Stimulated activated naive B cell treated with anti-CD40 and anti-IgM and Interleukin-4, amounts not matched to agents 10 μg/mL and 1 μg/mL and 100 μg/mL, for 72 hours (primary cell): ENCODE measurements around the gene GCC1.
"Not testable (repeated sequence)": the region's sequence is repeated elsewhere in the genome, so short reads cannot be mapped to it uniquely, and the experiment has no call there.

Experiments used
- ATAC-seq, 2 donors: fragments of 150-1000 bp; cut with Tn5 transposase; replicated peaks; 2 replicates each; pipeline ENCODE4 v1.10.0; 2021; ENCODE audit warnings: moderate library complexity in 1 of 2
- DNase-seq: peaks from one replicate; pipeline ENCODE4 v3.0.0; 2021
- H3K27ac Mint-ChIP-seq: one replicate; pipeline ENCODE4 v1.8.0; 2022; ENCODE audit warnings: mild to moderate bottlenecking, mixed read lengths
- H3K27me3 Mint-ChIP-seq, 2 donors: one replicate each; pipeline ENCODE4 v1.8.0; 2022; ENCODE audit warnings: mixed read lengths in 2 of 2
- H3K36me3 Mint-ChIP-seq, 2 donors: one replicate each; pipeline ENCODE4 v1.8.0; 2022; ENCODE audit warnings: mixed read lengths in 2 of 2, mild to moderate bottlenecking in 1 of 2
- H3K4me1 Mint-ChIP-seq, 2 donors: one replicate each; pipeline ENCODE4 v1.8.0; 2022; ENCODE audit warnings: mixed read lengths in 2 of 2, mild to moderate bottlenecking in 1 of 2
- H3K4me3 Mint-ChIP-seq, 2 donors: one replicate each; pipeline ENCODE4 v1.8.0; 2022; ENCODE audit warnings: mild to moderate bottlenecking in 2 of 2, mixed read lengths in 2 of 2, moderate library complexity in 1 of 2
- H3K9me3 Mint-ChIP-seq, 2 donors: one replicate each; pipeline ENCODE4 v1.8.0; 2022; ENCODE audit warnings: mixed read lengths in 2 of 2, mild to moderate bottlenecking in 1 of 2

Gene GCC1

GRCh38 chr7:127580612-127581011 lies 4.8 kb downstream of the GCC1 start:
- Mint-ChIP-seq H3K4me1 (peaks cover 35 to 54% of the 10 kb centered on the region in 2 donors), H3K4me3 (no peak overlapping the region), H3K9me3 (no peaks in the 10 kb centered on the region), H3K27ac (no peak overlapping the region), H3K36me3 (peaks cover 29 to 52% of the 10 kb centered on the region in 2 donors), H3K27me3 (no peaks in the 10 kb centered on the region)
- ATAC-seq, result no peak
- no peak for DNase-seq

GRCh38 chr7:127578711-127579275 lies 6.6 kb downstream of the GCC1 start:
- Mint-ChIP-seq H3K27ac (no peak overlapping the region), H3K9me3 (no peaks in the 10 kb centered on the region), H3K4me1 (peaks cover 24 to 41% of the 10 kb centered on the region in 2 donors), H3K27me3 (no peaks in the 10 kb centered on the region), H3K36me3 (peaks cover 42 to 61% of the 10 kb centered on the region in 2 donors), H3K4me3 (no peak overlapping the region)
- ATAC-seq (no peak), DNase-seq (no peak)

- Mint-ChIP-seq H3K9me3 (no peaks in the 10 kb centered on the region), H3K27me3 (no peaks in the 10 kb centered on the region), H3K36me3 (peaks cover 42 to 56% of the 10 kb centered on the region in 2 donors), H3K4me1 (peaks cover 19 to 35% of the 10 kb centered on the region in 2 donors), H3K27ac (no peak overlapping the region), H3K4me3 (no peak overlapping the region)
- DNase-seq (no peak), ATAC-seq (no peak)
These were observed 7.2 kb downstream of the GCC1 start for GRCh38 chr7:127578036-127578684.

- DNase-seq, result no peak
- Mint-ChIP-seq H3K36me3 (peaks cover 22 to 35% of the 10 kb centered on the region in 2 donors), H3K27ac (no peak overlapping the region), H3K27me3 (no peaks in the 10 kb centered on the region), H3K9me3 (no peaks in the 10 kb centered on the region), H3K4me3 (no peak overlapping the region), H3K4me1 (peaks cover 0 to 1% of the 10 kb centered on the region in 2 donors)
- no peak for ATAC-seq
These were observed 13.5 kb downstream of the GCC1 start for GRCh38 chr7:127571741-127572505.

- not testable (repeated sequence) for H3K27ac Mint-ChIP-seq, ATAC-seq, DNase-seq, H3K4me1 Mint-ChIP-seq, H3K4me3 Mint-ChIP-seq, H3K27me3 Mint-ChIP-seq, H3K9me3 Mint-ChIP-seq
- peaks cover 16 to 35% of the 10 kb centered on the region in 2 donors for H3K36me3 Mint-ChIP-seq
These were observed 17.4 kb downstream of the GCC1 start for GRCh38 chr7:127568034-127568433.

GRCh38 chr7:127566242-127566641 lies 19.2 kb downstream of the GCC1 start:
- Mint-ChIP-seq H3K27ac (no peak overlapping the region), H3K36me3 (peaks cover 13 to 34% of the 10 kb centered on the region in 2 donors)

GRCh38 chr7:127557803-127558202 lies 27.6 kb downstream of the GCC1 start:
- H3K27ac Mint-ChIP-seq, result no peak overlapping the region
- no peak for ATAC-seq
- H3K4me1 Mint-ChIP-seq, result no peaks in the 10 kb centered on the region
- no peak for DNase-seq
- no peak overlapping the region for H3K4me3 Mint-ChIP-seq
- peaks cover 4 to 10% of the 10 kb centered on the region in 2 donors for H3K27me3 Mint-ChIP-seq
- H3K9me3 Mint-ChIP-seq, result peaks cover 0 to 6% of the 10 kb centered on the region in 2 donors
- peaks cover 0 to 3% of the 10 kb centered on the region in 2 donors for H3K36me3 Mint-ChIP-seq

More at GRCh38 chr7:127566242-127566641, 19.2 kb downstream of the GCC1 start:
- Mint-ChIP-seq H3K4me3 (no peak overlapping the region), H3K9me3 (peaks cover 8 to 9% of the 10 kb centered on the region in 2 donors), H3K4me1 (no peaks in the 10 kb centered on the region), H3K27me3 (no peaks in the 10 kb centered on the region)
- no peak for ATAC-seq
- DNase-seq, result no peak

- DNase-seq (no peak), ATAC-seq (no peak)
- Mint-ChIP-seq H3K4me1 (no peaks in the 10 kb centered on the region), H3K27me3 (peaks cover 9 to 19% of the 10 kb centered on the region in 2 donors), H3K4me3 (no peak overlapping the region), H3K36me3 (no peaks in the 10 kb centered on the region), H3K27ac (no peak overlapping the region), H3K9me3 (peaks cover 0 to 6% of the 10 kb centered on the region in 2 donors)
These were observed 29.0 kb downstream of the GCC1 start for GRCh38 chr7:127556404-127556803.

- peaks cover 0 to 8% of the 10 kb centered on the region in 2 donors for H3K9me3 Mint-ChIP-seq
- H3K4me1 Mint-ChIP-seq, result no peaks in the 10 kb centered on the region
- H3K27me3 Mint-ChIP-seq, result peaks cover 18 to 35% of the 10 kb centered on the region in 2 donors
- DNase-seq, result no peak
- H3K27ac Mint-ChIP-seq, result no peak overlapping the region
- H3K36me3 Mint-ChIP-seq, result peaks cover 0 to 2% of the 10 kb centered on the region in 2 donors
- no peak overlapping the region for H3K4me3 Mint-ChIP-seq
- no peak for ATAC-seq
These were observed 33.5 kb downstream of the GCC1 start for GRCh38 chr7:127551941-127552340.

- ATAC-seq (no peak), DNase-seq (no peak)
- H3K4me1 Mint-ChIP-seq, result no peaks in the 10 kb centered on the region
- H3K36me3 Mint-ChIP-seq, result peaks cover 8 to 11% of the 10 kb centered on the region in 2 donors
- no peak overlapping the region for H3K27ac Mint-ChIP-seq
- H3K27me3 Mint-ChIP-seq, result peaks cover 28 to 37% of the 10 kb centered on the region in 2 donors
- no peak overlapping the region for H3K4me3 Mint-ChIP-seq
- peaks cover 11 to 18% of the 10 kb centered on the region in 2 donors for H3K9me3 Mint-ChIP-seq
These were observed 35.1 kb downstream of the GCC1 start for GRCh38 chr7:127550247-127550646.

GRCh38 chr7:127546313-127546712 lies 39.1 kb downstream of the GCC1 start:
- Mint-ChIP-seq H3K4me3 (no peak overlapping the region), H3K27me3 (peaks cover 22 to 29% of the 10 kb centered on the region in 2 donors), H3K27ac (no peak overlapping the region), H3K9me3 (peaks cover 11 to 15% of the 10 kb centered on the region in 2 donors), H3K36me3 (peaks cover 8 to 11% of the 10 kb centered on the region in 2 donors), H3K4me1 (no peaks in the 10 kb centered on the region)
- DNase-seq, result no peak
- no peak for ATAC-seq

GRCh38 chr7:127541548-127541947 lies 43.8 kb downstream of the GCC1 start:
- Mint-ChIP-seq H3K9me3 (peaks cover 8 to 10% of the 10 kb centered on the region in 2 donors), H3K27ac (no peak overlapping the region), H3K27me3 (peaks cover 38 to 47% of the 10 kb centered on the region in 2 donors), H3K4me1 (peaks cover 3 to 5% of the 10 kb centered on the region in 2 donors), H3K4me3 (no peak overlapping the region), H3K36me3 (peaks cover 4 to 8% of the 10 kb centered on the region in 2 donors)
- ATAC-seq, result no peak
- DNase-seq, result no peak

- H3K9me3 Mint-ChIP-seq, H3K27ac Mint-ChIP-seq, H3K4me3 Mint-ChIP-seq, ATAC-seq, DNase-seq, H3K36me3 Mint-ChIP-seq, H3K4me1 Mint-ChIP-seq: not testable (repeated sequence)
- H3K27me3 Mint-ChIP-seq, result peaks cover 45 to 56% of the 10 kb centered on the region in 2 donors
These were observed 44.9 kb downstream of the GCC1 start for GRCh38 chr7:127540461-127540860.

- peaks cover 55 to 69% of the 10 kb centered on the region in 2 donors for H3K27me3 Mint-ChIP-seq
- DNase-seq, result no peak
- ATAC-seq, result no peak
- H3K36me3 Mint-ChIP-seq, result peaks cover 0 to 1% of the 10 kb centered on the region in 2 donors
- H3K4me3 Mint-ChIP-seq, result no peak overlapping the region
- no peaks in the 10 kb centered on the region for H3K9me3 Mint-ChIP-seq
- no peak overlapping the region for H3K27ac Mint-ChIP-seq
- H3K4me1 Mint-ChIP-seq, result peaks cover 3 to 6% of the 10 kb centered on the region in 2 donors
These were observed 46.3 kb downstream of the GCC1 start for GRCh38 chr7:127539116-127539515.
